SKM-1 treated with dmso at 0.1 percent for 144 hours (cell line): ENCODE results near the gene OR9Q2.
"Not testable (repeated sequence)": the region's sequence is repeated elsewhere in the genome, so short reads cannot be mapped to it uniquely, and the experiment has no call there.

Experiments used
- DNase-seq: peaks from one replicate; lab custom pipeline; 2025; ENCODE audit not compliant: unreplicated experiment; lab: John Stamatoyannopoulos, UW

The OR9Q2 gene, protein sequence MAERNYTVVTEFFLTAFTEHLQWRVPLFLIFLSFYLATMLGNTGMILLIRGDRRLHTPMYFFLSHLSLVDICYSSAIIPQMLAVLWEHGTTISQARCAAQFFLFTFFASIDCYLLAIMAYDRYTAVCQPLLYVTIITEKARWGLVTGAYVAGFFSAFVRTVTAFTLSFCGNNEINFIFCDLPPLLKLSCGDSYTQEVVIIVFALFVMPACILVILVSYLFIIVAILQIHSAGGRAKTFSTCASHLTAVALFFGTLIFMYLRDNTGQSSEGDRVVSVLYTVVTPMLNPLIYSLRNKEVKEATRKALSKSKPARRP

DNA sequence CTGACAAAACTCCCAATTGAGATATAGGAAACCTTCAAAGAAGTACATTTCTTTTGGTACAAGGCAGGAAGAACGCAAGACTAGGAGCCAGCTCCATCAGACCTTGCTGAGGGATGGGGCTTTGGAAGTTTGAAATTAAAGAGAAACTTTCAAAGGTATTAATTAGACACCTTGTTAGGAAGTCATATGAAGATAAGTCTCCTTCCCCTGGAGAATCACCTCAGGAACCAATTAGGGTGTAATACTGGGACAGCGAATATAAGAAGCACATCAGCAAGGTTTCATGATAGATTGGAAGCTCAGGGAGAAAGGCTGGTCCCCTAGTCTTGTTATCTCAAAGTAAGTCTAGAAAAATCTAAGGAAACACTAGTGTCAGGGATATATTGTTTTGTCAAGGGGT, at the start of gene OR9Q2:
TSS of gene OR9Q2 (plus strand) at position 301 of the 400 bp plus-strand sequence. CDS start 1,421 bp downstream, outside the sequence.
- no peak for DNase-seq

DNA sequence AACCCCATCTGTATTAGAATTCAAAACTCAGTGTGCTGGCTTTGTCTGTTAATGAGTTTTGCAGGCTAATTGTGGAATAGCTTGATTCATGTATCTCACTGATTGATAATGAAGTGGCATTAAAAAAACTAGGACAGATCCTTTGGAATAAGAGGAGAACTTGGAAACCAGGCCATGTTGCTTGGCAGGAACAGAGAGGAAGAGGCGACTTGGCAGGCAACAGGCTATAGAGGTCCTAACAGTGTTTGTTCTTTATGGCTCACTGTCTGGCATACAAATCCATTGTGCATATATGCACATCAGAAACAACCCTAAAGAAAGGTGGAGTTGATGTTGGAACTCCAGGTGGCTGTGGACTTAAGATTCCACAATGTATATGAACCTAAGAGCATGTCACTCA, 46.1 kb upstream of the OR9Q2 start:
- DNase-seq, result no peak

DNA sequence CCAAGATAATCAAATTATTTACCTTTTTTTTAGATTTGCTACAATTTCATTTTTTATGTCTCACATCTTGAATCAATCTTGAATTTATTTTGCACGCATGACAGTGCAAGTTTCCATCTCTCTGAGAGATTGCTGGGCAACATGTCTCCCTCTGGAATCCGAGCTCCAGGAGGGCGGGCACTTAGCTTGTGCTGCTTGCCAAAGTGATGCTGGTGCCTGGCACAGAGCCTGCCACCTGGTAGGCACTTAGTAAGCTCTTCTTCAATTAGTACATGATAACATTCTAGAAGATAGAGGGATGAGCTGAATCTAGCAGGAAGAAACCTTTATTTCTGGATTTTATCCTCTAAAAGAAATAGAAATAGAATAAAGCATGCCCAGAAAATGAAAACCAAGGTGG, 36.1 kb upstream of the OR9Q2 start:
- no peak for DNase-seq

DNA sequence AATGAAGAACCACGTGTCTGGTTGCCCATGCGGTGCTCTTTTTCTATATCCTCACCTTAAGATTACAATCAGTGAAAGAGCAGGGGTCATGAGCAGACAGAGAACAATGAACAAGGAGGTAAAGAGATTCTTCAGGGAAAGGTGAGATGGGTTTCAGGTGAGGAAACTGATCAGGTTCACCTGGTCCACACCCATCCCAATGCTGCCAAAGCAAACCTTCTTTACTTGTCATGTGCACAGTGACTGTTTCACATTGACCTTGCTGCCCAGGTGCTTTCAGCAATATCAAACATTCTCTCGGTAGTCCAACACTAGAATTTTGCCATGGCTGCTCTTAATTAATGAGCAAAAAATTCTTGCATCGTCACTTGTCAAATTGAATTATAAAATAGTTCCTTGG, 24.5 kb upstream of the OR9Q2 start:
- DNase-seq, result no peak

DNA sequence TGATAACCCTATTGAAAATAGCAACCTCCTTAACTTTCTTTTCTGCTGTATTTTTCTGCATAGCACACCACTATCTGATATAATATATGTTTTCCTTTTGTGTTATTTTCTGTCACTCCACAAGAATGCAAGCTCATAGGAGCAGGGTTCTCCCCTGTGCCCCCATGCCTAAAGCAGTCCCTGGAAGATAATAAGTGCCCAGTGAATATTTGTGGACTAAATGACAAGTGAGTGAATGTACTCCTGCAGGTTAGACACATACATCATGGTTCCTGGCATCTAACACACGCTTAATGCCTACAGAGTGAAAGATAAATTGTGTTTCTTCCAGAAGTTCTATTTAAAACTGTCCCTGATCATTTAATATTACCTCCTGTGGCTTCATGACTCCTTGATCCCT, 23.9 kb upstream of the OR9Q2 start:
- no peak for DNase-seq

DNA sequence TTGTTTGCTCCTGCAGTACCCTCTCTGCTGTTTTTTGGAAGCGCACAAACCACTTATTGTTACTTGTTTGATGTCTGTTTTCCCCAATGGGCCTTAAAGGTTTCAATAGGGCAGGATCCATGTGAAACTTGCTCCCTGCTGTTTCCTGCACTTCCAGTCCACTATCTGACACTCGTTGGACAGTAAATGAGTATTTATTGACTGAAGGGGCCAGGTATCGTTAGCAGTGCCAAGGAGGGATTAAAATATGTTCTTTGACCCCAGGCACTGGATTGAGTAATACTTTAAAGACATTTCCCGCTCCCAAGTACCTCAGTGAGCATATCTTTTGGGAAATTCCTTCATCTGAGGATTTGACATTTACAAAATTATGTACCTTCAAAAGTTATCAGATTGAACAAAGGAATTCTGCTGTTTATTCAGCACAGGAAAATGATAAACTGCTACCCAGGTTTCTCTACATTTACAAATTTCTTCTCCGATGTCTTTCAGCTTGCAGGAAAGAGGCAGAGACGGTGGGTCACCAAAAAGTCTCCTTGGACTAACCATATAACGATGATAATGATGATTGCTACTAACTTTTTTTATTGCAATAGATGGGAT, 23.3 kb upstream of the OR9Q2 start:
- no peak for DNase-seq

DNA sequence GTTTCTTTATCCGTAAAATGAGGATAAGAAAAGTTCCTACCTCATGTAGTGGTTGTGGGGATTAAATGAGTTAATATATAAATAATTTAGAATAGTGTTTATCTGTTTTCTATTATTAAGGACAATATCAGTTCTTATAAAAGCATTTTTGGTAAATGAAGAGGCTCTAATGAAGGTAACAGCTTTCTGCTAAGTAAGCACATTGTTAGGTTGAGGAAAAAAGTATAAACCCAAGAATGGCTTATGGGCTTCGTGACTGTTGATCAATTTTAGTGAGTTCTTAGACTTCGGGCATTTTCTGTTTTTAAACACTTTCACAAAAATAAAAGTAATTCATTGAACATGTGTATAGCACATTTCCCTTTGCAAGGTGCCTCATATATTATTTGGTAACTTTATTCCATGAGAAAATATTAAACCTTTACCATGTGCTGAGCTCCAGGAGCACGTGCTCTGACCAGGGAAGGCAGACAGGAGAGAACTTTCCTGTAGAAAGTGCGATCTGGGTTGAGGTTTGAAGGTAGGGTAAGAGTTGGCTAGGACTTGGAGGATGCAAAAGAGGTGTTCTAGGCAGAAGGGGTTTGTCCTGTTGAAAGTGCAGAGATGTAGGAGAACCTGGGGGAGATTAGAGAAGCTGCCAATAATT, 11.3 kb upstream of the OR9Q2 start:
- no peak for DNase-seq

DNA sequence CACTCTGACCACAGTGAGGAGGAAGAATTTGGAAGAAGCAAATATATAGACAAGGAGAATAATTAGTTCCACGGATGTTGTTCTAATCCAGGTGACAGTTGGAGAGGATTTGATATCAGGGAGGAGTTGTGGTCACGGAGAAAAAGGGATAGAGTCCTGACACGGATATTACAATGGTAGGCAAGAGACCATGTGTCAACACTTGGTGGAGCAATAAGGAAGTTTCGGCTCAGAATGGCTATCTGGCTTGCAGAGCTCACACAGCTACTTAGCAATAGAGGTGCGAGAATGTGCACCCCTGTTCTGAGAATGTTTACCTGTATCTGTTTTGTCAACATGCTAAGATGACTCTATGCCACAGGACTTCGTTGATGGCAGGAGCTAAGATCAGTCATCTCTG, 10.4 kb upstream of the OR9Q2 start:
- DNase-seq, result no peak

DNA sequence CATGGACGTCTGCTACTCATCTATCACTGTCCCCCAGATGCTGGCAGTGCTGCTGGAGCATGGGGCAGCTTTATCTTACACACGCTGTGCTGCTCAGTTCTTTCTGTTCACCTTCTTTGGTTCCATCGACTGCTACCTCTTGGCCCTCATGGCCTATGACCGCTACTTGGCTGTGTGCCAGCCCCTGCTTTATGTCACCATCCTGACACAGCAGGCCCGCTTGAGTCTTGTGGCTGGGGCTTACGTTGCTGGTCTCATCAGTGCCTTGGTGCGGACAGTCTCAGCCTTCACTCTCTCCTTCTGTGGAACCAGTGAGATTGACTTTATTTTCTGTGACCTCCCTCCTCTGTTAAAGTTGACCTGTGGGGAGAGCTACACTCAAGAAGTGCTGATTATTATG, 9.2 kb upstream of the OR9Q2 start:
- DNase-seq, result no peak

DNA sequence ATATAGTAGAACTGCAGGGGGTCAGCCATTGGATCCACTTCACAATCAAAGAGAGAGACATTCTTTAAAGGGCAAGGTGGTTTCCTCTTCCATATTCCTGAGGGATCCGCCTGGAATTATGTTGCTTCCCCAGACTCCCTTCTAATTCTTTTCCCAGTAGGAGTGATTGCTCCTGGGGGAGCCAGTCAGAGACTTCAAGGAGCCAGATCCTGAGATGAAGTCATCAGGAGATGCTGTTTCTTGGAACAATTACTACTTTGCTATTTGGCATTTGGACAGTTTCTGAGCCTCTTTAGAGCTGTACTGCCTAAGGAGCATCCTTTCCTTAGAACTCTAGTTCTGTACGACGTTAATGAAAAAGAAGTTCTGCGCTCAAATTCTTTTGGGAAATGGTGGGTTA, 1.9 kb upstream of the OR9Q2 start:
- no peak for DNase-seq

DNA sequence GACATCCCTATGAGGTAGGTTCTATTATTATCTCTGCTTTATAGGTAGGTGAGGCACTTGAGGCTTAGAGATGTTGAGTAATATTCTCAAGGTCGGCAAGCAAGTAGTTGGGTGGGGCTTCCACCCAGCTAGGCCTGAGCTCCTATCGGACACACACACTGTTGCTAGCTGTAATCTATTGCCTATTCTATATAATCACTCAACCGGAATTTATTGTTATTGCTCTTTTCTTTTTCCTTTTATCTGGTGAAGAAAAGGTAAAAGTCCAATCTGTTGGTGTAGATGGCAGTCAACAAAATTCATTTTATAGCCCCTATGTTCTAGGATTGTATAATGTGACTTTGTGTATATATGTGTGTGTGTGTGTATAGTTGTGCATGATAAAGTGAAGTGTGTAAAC, 3.4 kb downstream of the OR9Q2 start:
- no peak for DNase-seq

DNA sequence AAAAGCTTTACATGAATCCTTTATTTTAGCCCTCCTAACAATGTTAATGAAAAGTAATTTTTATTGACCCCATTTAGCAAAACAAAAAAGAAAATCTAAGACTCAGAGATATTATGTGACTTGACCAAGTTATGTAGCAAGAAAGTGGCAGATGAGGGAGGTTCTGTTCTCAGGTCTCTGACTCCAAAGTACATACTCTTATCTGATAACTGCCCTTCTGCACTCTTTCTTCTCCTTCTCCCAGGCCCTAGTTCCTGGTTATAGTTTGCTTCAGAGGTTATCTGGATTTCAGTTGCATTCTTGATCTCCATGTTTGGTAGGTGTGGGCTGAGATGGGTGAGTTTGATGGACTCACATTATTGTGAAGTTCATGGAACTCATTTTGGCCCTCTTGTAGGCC, 4.5 kb downstream of the OR9Q2 start:
- no peak for DNase-seq

DNA sequence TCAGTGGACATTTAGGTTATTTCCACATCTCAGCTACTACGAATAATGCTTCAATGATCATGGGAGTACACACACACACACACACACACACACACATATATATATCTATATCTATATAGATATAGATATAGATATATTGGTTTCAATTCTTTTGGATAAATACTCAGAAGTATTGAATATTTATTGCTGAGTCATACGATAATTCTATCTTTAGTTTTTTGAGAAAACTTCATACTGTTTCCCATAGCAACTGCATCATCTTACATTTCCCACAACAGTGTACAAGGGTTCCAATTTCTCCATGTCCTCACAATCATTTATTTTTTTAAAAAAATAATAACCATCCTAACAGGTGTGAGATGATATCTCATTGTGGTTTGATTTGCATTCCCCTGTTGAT, 7.1 kb downstream of the OR9Q2 start:
- DNase-seq, result no peak

DNA sequence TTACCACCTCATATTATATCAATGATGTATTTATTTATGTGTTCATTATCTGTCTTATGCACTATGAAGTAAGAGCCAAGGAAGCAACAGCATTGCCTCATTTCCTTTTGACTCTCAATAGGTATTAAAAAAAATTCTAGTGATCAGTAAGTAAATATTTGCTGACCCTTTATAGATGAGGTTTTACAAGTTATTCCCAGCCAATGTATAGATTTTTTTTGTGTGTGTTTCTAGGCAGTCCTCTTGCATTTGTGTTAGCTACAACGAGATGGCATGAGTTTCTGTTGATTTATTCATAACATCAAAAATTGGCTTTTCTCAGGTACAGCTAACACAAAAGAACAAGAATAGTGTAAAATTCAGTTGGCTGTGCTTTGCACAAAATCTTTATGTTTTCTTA, 10.4 kb downstream of the OR9Q2 start:
- no peak for DNase-seq

DNA sequence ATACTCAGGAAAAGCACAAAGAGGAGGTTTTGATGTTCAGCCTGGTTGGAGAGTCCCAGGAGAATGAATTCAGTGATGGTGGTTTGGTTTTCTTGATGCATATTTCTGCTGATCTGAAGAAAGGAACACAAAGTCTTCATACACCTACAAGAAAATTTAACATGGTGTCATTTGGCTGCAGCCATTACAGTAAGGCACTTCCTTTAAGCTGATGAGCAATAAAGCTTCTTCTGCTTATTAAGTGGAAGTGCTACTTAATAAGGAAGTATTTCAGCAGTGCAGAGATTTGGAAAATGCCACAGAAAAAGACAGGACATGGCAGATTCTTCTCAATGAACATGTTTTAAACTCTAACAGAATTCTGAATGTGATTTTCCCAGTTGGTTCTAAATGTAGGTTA, 15.2 kb downstream of the OR9Q2 start, which contains the start of gene OR1S2:
TSS of gene OR1S2 (minus strand) at position 101 of the 400 bp plus-strand sequence. CDS start at position 101, 0 bp downstream.
- DNase-seq, result no peak

DNA sequence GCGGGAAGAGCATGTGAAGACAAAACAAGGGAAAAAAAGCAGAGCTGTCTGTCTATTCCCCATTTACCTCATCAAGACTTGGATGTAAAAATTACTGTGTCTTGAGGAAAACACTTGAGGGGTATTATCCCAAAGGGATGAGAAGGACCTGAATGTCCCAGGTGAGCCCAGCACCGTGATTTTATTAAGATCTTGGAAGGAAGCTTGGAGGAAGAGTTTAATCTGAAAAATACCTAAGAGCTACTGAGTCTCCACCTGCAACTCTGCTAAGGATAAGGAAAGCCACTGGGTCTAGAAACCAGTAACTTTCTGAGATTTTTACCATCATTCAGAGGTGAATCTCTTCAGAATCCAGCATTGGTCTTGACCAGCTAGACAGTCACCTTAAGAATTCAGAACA, 23.6 kb downstream of the OR9Q2 start, which contains the start of gene OR1S1:
TSS of gene OR1S1 (plus strand) at position 301 of the 400 bp plus-strand sequence.
- DNase-seq, result not testable (repeated sequence)

DNA sequence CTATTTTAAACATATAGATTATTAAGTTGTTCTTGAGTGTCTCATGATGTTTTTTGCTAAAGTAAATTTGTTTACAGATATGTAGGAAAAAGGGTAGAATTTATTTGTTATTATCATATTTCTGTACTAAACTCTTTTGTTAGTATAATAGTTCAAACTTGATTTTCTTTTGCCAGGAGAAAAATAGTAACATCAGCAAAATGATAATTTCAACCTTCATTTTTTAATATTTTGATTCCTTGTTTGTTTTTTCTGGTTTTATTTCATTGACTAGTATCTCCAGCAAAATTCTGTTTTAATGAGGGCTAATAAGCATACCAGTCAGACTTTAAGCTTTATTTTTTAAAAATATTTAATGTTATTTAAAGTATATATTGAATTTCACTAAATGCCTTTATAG, 27.6 kb downstream of the OR9Q2 start:
- DNase-seq, result no peak

DNA sequence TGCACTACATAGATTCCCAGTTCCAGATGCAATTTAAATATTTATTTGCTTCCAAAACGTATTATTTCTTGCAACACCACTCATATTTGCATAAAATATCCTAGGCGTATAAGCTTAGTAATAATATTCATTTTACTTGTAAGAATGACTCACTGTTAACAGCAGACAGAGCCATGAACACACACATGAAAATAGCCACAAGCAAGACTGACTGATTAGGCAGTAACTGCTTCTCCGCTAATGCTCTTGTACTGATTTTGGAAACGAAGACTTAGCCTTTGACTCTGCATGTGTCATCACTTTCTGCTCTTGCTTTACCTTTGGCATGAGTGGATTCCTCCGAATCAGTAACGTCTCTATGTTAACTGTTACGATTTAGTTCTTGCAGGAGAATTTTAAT, 33.9 kb downstream of the OR9Q2 start:
- DNase-seq, result no peak

DNA sequence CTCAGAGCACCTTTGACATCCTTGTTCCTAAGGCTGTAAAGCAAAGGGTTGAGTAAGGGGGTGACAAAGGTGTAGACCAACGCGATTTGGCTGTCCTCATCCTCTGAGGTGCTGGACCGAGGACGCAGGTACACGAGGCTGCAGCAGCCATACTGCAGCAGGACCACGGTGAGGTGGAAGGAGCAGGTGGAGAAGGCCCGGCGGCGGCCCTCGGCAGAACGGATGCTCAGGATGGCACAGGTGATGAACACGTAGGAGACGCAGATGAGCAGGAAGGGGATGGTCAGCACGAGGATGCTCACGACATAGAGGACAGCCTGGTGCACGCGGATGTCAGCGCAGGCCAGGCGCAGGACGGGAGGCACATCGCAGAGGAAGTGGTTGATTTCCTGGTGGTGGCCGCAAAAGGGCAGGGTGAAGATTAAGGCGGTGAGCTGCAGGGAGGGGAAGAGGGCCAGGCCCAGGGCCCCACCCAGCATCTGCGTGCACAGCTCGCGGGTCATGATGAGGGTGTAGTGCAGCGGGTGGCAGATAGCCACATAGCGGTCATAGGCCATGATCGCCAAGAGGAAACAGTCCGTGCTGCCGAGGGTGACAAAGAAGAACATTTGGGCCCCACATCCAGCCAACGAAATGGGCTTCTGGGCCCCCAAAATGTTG, 39.2 kb downstream of the OR9Q2 start:
- DNase-seq, result no peak
